HG02938 (cell line): ENCODE results near the gene NDUFS1.
"Not testable (repeated sequence)": the region's sequence is repeated elsewhere in the genome, so short reads cannot be mapped to it uniquely, and the experiment has no call there.

Experiments used
- ATAC-seq: cut with Tn5 transposase; IDR thresholded peaks from one replicate; pipeline ENCODE4 v1.9.1; 2021; ENCODE audit warnings: mild to moderate bottlenecking, moderate library complexity; ENCODE audit not compliant: unreplicated experiment

NDUFS1 gene

DNA sequence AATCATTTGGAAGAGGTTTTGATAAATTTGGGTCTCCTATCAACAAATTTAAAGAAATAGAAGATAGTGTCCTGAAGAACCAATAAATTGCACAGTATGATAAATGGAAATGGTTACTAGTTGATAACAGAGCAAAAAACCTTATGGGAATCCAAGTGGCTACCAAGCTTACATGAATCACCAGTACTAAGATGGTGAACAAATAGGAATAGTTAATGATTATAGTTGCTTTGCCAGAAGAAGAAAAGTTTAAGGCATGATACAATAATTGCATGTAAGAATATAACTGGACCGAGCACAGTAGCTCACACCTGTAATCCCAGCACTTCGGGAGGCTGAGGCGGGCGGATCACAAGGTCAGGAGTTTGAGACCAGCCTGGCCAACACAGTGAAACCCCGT is 53.7 kb downstream of the NDUFS1 start:
- ATAC-seq = no peak

DNA sequence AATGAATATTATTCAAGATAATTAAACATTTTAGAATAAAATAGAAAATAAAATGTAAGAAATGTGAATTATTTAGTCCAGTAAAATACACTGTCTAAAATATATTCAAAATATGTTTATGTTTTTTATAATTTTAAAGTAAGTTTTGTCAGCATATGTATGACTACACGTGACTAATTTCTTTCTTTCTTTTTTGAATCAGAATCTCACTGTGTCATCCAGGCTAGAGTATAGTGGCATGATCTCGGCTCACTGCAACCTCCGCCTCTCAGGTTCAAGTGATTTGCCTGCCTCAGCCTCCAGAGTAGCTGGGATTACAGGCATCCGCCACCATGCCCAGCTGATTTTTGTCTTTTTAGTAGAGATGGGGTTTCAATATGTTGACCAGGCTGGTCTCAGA is 54.2 kb downstream of the NDUFS1 start:
- ATAC-seq = no peak

DNA sequence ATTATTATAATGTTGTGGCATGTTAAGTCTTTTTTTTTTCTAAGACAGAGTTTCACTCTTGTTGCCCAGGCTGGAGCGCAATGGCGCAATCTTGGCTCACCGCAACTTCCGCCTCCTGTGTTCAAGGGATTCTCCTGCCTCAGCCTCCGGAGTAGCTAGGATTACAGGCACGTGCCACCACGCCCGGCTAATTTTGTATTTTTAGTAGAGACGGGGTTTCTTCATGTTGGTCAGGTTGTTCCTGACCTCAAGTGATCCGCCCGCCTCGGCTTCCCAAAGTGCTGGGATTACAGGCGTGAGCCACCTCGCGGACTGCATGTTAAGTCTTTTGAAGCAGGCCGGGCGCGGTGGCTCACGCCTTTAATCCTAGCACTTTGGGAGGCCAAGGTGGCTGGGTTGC is 60.4 kb downstream of the NDUFS1 start:
- ATAC-seq = not testable (repeated sequence)

DNA sequence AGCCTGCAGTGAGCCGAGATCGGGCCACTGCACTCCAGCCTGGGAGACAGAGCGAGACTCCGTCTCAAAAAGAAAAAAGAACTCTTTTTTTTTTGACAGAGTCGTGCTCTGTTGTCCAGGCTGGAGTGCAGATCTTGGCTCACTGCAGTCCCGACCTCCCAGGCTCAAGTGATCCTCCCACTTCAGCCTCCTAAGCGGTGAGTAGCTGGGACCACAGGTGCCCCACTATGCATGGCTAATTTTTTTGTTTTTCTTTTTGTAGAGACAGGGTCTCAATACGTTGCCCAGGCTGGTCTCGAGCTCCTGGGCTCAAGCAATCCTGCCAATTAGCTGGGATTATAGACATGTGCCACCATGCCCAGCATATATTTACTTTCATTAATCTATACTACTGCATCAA is 60.8 kb downstream of the NDUFS1 start:
- no peak for ATAC-seq

DNA sequence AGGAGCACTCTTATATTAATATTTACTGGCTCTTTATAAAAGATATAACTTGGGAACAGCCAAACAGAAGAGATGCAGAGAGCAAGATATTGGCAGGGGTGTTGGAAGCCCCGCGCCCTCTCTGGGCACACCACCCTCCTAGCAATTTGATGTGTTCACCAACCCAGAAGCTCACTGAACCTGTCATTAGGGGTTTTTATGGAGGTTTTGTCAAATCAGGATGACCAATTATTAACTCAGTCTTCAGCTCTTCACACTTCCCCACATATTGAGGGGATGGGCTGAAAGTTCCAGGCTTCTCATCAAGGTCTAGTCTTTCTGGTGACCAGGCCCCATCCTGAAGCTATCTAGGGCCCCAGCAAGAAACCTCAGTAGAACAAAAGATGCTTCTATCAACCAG is 62.4 kb downstream of the NDUFS1 start:
- no peak for ATAC-seq

DNA sequence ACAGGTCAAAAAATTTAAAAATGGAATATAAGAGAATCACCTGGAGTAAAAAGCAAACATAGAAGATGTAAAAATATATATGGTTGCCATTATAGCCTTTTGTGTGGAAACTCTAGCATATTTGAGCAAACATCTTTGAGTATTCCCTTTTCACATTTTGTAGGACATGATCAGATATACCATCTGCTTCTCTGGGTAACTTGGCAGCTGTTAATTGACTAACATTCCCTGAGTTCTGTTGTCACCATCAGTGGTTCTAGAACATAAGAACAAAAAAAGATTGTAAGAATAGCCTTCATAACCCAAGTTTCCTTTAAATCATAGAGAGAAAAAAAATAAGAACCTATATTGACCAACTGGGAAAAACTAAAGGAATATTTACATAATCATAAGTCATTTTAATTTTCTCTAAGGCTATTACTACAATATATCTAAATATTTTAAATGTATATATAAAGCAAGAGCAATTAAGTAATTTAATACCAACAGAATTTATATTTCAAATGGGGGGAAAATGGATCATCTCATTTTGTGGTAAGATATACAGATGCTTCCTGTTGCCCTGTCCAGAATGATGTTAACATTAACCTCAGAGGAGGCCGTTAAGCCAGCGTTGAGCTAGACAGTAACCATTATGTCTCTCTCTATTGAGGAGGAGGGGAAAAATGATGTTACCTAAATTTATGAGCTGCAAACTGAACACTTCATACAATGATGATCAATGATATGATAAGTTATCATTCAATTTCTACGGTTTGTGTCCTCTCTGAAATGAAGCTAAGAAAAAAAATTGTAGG is 63.5 kb downstream of the NDUFS1 start:
- no peak for ATAC-seq

DNA sequence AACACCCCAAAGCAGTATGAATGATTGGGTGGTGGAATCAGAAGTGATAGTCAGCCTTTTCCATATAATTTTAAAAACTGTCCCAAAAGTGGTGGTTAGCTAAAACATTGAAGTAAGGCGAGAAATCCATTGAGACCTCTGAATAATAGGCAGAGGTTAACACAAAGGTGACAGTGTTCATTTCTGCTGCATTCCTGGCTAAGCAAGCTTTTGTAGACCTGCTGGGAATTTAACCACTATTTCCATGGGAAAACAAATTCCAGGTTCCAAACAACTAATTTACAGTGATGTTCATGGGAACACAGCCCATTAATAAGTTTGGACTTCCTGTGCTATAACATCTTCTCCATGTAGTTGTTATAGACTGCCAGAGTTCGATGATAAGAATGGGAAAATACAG is 66.9 kb downstream of the NDUFS1 start:
- ATAC-seq = no peak

DNA sequence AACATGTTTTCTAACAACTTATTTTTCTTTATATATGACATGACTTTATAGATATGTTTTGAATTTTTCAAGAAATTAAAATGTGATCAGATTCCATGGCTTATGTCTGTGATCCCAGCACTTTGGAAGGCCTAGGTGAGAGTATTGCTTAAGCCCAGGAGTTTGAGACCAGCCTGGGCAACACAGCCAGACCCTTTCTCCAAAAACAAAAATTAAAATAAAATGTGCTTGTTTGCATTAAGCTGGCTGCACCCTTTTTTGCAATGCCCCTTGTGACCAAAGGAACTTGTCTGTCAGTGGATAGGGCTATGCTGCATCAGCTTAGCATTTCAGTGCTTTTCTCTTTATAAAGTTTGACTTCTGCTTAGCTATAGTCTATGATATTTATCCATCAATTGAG is 71.0 kb downstream of the NDUFS1 start:
- ATAC-seq = no peak

DNA sequence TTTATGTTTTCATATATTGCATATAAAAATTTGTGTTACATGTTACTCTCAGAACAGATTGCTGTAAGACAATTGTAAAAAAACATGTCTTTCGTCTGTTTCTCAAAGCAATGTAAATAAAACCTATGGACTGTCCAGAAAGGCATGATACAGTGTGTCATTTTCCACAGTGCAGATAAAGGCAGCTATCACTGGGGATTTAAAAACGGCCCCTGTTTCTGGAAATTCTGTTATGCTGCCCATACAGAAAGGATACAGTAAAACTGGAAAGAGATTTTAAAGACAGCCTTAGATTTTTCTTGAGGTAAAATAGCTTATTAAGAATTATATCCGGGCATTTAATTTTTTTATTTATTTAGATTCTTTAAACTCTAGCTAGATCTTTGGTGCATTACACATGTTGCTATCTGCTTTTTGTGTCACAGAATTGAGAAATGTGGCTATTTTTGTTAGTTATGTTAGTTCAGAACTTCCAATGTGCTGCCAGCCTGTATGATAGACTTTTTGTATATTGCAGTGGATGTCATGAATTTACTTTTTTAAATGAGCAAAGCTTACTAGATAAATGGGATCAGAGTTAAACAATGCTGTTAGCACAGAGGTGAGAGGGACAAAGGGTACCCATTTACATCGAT is 72.4 kb downstream of the NDUFS1 start:
- no peak for ATAC-seq

DNA sequence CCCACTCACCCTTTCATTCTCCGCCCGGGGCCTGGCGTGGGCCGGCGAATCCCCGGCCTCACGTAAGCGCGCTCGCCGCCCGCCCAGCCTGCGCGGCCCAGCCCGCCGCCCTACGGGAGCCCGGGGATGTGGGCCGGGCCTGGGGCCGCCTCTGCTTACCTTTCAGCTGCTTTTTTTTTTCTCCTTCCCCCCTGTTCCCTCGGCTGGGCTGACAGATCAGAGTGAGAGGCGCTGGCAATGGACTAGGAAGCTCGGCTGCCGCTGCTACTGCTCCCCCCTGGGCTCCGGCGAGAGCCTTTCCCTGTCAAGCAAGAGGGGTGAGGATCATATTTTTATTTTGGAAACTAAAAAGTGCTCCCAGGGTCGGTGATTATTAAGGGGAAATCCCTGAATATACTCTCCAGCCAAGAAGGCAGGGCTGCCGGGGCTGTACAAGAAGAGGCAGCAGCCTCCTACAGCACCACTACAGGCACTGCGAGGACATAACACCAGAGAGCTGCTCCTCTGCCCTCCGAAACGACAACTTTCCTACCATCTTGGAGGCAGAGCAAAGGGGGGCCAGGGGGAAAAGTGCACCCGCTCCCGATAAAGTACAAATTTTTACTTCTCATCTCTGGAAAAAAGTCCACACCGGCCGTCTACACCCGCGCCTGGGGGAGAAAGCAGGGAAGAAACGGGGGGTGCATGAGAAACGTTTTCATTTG is 73.3 kb downstream of the NDUFS1 start, which contains the start of gene INO80D:
Gene INO80D (minus strand): TSS at position 433 of the 704 bp plus-strand sequence. CDS start 23,158 bp downstream, outside the sequence.
- ATAC-seq = peak; percentile 90

DNA sequence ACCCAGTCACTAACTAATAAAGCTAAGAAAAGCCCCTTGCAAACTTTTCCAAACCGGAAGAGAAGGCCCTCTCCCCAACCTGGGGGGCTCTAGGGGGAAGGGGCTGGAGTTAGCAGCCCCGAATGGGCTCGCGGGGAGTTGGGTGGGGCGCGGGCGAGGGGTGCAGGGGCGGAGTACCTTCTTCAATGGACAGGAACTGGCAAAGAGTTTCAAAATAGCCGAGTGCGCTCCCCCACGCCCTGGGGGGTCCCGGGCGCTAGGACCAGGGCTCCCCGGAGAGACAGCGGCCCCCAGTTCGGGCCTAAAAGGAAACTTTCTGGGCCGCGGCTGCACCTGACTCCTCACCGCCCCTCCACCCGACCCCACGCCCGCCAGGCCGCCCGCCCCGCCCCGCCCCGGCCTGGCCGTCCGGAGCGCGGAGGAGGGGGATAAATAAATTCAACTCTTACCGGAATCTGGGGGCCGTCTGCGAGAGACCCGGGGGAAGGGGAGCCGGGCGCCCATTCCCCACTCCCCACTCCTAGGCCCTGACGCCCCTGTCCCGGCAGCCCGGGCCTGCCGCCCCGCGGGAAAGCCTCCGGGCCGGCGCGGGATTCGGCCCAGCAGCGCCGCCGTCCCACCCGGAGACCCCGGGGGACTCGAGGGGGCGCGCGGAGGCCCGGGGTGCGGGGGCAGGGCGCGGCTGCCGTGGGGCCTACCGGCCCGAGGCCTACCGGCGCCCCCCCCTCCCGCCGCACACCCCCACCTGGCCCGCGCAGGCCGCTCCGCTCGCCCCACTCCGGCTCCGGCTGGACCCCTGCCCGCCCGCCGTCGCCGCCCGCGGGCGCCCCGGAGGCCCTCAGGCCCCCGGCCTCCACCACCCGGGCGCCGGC is 74.1 kb downstream of the NDUFS1 start:
- ATAC-seq = peak; percentile 23

DNA sequence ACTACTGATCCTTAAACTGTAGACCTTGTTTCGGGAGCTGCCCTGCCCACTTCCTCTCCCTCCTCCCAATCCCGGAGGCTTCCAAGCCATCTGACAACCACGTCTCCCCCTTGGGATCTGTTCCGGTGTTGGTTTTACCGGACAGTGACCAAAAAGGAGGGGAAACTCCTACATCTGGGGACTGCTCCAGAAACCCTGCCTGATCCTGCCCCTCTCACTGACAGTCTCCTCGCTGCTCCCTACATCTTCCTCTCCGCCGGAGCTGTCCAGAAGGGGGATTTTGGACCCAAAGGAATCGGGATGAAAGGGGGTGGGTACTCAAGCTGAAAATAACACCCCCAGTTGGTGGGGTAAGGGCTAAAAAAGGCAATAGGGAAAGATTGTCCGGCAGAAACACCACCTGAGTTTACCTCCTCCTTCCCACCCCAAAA is 74.8 kb downstream of the NDUFS1 start:
- no peak for ATAC-seq

DNA sequence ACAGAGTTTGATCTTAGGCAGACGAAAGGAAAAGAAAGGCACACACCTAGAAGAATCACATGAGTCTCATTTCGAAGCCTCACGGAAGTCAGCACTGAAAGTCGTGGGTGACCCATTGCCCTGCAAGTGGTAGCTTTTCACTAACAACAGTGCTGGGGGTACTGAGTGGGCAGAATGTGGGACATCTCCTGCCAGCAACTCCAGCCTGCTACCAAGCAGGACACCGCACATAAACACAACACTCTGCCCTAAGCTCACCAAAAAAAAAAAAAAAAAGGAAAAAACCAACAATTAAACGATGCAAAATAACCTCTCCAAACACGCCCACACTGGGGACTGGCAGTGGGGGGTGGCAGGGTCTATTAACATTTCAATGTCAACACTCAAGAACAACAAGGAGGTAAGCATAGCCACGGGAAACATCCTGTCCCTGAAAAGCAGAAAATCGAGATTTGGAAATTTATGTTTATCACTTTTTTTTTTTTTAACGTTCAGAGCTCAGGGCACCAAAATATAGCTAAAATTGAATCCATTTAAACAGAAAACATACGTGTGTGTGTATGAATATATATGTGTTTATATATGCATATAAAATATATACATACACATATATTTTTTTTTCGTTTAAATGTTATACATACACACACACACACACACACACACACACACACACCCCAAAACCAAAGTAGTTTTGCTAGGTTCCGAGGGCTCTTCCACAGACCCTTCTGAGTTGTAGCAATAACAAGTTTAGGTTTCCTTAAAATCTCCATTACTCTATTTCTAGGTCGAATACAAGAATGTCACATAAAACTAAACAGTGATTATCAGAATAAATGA is 75.4 kb downstream of the NDUFS1 start:
- no peak for ATAC-seq

DNA sequence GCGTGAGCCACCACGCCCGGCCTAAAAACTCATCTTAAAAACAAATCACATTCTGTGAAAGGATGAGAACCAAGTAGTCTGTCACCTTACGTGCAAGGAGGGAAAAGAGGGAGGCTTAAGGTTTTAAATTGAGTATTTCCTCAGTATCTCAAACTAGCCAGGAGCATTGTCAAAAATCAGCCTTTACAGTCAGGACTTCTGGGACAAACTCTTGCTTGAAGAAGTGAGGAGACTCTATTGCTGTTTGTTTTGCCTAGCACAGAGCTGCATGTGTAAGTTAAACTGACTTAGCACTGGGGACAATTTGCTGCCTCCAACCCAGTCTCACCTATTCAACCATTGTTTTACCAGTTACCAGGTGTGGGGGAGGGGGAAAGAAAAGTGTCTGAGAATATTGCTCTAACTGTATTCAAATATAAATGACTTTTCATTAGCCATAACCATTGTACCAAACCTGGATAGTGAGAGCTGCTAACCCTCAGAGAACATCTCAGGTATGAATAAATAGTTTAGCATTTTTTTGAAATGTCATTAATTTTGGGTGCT is 76.9 kb downstream of the NDUFS1 start:
- ATAC-seq = no peak

DNA sequence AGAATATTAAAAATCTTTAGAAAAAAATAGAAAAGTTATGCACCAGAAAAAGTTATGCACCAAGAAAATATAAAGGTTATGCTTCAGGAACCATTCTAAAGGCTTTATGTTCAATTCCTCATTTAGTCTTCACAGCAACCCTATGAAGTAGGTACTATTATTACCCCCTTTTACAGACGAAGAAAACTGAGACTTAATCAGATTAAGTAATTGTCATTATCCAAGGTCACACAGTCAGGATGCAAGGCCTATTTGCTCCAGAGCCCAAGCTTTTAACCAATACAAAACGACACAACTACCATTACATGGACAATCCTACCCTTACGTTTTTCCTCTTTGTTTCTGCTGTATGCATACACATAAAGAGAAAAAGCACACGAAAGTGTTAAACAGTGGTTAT is 78.3 kb downstream of the NDUFS1 start:
- no peak for ATAC-seq

DNA sequence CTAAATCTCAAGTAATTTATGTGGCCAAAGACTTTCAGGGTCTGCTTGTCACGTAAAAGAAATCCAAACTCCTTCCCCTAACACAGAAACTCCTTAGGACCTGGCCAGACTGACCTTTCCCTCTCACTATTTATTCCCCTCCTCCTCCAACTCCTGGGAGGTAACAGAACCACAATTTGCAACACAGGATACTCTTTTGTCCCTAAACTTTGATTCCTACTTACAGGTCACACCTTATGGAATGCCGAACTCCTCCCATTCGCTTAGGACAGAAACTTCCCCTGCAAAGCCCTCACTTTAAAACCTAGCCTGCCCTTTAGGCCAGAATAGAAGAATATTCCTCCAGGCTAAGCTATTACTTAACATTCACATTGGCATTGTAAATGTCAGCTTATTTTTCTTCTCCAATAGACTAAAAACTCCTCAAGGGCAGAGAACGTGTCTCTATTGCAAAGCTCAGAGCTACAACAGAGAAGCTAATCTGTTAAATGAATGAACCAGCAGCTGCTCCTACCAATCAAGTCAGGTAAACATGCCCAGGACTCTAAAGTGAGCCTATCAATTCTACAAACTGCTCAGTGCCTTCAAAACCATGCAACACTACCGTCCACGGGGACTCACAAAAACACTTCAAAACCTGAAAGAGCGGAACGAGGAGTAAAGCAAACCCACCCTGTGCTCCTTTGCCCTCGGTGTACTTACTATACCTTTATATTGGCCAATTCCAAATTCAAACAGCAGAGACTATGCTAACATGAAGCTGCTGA is 79.4 kb downstream of the NDUFS1 start:
- no peak for ATAC-seq

DNA sequence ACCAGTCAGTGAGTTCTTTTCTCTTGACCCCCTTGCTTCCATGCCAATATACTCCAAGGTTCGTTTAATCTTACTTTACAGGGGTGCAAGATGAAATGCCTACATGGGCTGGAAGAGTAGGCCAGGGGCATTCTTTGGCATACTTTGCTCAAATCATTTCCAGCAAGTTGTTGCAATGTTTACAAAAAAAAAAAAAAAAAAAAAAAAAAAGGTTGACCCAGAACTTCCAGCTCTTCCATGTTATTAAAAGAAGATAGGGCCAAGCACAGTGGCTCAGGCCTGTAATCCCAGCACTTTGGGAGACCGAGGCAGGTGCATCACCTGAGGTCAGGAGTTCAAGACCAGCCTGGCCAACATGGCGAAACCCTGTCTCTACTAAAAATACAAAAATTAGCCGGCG is 81.4 kb downstream of the NDUFS1 start:
- ATAC-seq = not testable (repeated sequence)

DNA sequence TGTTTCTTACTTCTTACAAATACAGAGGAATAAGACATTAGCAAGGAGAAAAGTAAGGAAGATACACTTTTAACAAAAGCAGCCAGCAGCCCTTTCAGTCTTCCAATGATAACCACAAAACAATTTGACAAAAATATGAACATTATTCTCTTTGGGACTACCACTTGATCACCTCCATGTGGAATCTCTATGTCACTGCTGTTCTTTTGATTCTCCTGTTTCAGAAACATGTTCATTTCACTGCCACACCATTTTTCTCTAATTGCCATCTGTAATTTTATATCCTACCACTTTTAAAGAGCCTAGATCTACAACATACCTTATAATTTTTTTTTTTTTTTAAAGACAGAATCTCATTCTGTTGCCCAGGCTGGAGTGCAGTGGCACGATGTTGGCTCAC is 84.1 kb downstream of the NDUFS1 start:
- no peak for ATAC-seq

DNA sequence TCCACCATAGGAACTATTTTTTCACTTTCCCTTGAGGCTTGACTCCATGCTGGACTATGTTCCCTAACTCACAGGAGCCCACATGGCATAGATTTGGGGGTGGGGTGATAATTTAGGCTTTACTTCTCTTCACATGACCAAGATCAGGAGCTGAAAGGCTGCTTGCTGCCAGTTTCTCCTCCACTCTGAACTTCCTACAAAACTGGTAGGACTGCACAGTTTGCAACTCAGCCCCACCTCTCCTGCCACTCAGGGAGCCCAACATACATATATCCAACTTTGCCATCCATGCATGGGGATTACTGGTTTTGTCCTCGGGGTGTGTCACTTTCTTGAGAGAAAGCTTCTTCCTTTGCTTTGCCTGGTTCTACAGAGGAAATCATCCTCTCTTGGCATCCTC is 87.4 kb downstream of the NDUFS1 start:
- ATAC-seq = no peak
